K562 (cell line): ENCODE results near the gene LMAN2L.

Source experiments
- MXD1 ChIP-seq: fragments of 250-450 bp; sonication (Bioruptor Pico); IDR thresholded peaks from 2 replicates; pipeline ENCODE4 v1.8.0; 2021; ENCODE audit warnings: borderline replicate concordance, mild to moderate bottlenecking, moderate library complexity; ENCODE audit not compliant: poor library complexity, severe bottlenecking
- SMAD1 ChIP-seq: fragments of 150-350 bp; IDR thresholded peaks from 2 replicates; pipeline ENCODE4 v1.6.1; 2014; ENCODE audit warnings: low read length, low read depth; ENCODE audit not compliant: partially characterized antibody
- ZNF184 ChIP-seq: sonication (generic); formaldehyde crosslinking; IDR thresholded peaks from 2 replicates; pipeline ENCODE4 v1.5.0; 2020; ENCODE audit warnings: missing genetic modification reagents

DNA sequence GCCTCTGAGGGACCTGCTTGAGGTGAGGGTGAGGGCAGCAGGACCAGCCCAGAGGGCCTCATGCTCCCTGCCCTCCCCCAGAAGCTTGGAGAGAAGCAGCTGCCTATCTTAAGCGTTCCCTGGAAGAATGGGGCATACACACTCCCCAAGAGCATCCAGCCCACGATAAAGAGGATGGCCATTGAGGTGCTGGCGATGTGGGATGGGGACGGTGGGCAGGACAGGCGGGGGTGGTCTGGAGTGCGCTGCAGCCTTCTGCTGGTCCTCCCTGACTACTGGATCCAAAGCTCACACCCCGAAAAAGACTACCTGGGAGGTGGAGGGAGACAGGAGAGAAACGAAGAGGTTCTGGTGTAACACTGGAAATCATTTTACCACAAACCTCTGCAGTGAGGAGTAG lies 45.6 kb downstream of the LMAN2L start:
- TF ChIP-seq SMAD1 = no peak
- no peak for TF ChIP-seq MXD1 (CRISPR knock-in tag)
- no peak for TF ChIP-seq ZNF184
